Head of caudate nucleus (tissue), 42 donors: ENCODE data around the gene DOCK7.
"Not testable (repeated sequence)": the region's sequence is repeated elsewhere in the genome, so short reads cannot be mapped to it uniquely, and the experiment has no call there.

Experiments
- DNase-seq, 42 donors: peaks; one replicate each; pipeline versions ENCODE4 v3.0.0 to v3.0.0-alpha.2; 2020 to 2021; ENCODE audit warnings: mixed read lengths in 7 of 42
- intact Hi-C: fragments of 100-400 bp; cut with DNase I; formaldehyde crosslinking; loops from one replicate; pipeline ENCODE4 v1.15.0; 2022

The DOCK7 gene

GRCh38 chr1:62687903-62688686 lies at the start of gene DOCK7:
DOCK7 (minus strand) TSS chr1:62688386; CDS start chr1:62688264, 122 bp downstream.
- DNase-seq, result peak; percentile 25 to 92 (median 79)
- intact Hi-C loops, result no loop called here

GRCh38 chr1:62735491-62736171 lies 47.4 kb upstream of the DOCK7 start:
- DNase-seq, result no peak
- intact Hi-C loops, result no loop called here

- intact Hi-C loops, result no loop called here
- no peak for DNase-seq
These were observed 44.1 kb upstream of the DOCK7 start for GRCh38 chr1:62732331-62732730.

- DNase-seq, result no peak
- intact Hi-C loops, result no loop called here
These were observed 40.8 kb upstream of the DOCK7 start for GRCh38 chr1:62728963-62729362.

- intact Hi-C loops, result no loop called here
- DNase-seq, result peak in 4 of 42 donors; percentile 5 to 33 (median 13)
These were observed 39.6 kb upstream of the DOCK7 start for GRCh38 chr1:62727656-62728407.

- intact Hi-C loops, result no loop called here
- DNase-seq, result no peak
These were observed 37.8 kb upstream of the DOCK7 start for GRCh38 chr1:62726011-62726442.

GRCh38 chr1:62725255-62725654 lies 37.1 kb upstream of the DOCK7 start:
- DNase-seq, result peak in 17 of 42 donors; percentile 8 to 70 (median 41)
- intact Hi-C loops, result no loop called here

- DNase-seq, result no peak
- intact Hi-C loops, result no loop called here
These were observed 36.2 kb upstream of the DOCK7 start for GRCh38 chr1:62724430-62724829.

- no peak for DNase-seq
- intact Hi-C loops, result no loop called here
These were observed 35.7 kb upstream of the DOCK7 start for GRCh38 chr1:62723883-62724282.

GRCh38 chr1:62722796-62723195 lies 34.6 kb upstream of the DOCK7 start:
- intact Hi-C loops, result no loop called here
- no peak for DNase-seq

GRCh38 chr1:62720946-62721554 lies 32.9 kb upstream of the DOCK7 start:
- intact Hi-C loops, result no loop called here
- no peak for DNase-seq

GRCh38 chr1:62718400-62718799 lies 30.2 kb upstream of the DOCK7 start:
- intact Hi-C loops, DNase-seq: not testable (repeated sequence)

- DNase-seq, result no peak
- intact Hi-C loops, result no loop called here
These were observed 29.3 kb upstream of the DOCK7 start for GRCh38 chr1:62717483-62717882.

GRCh38 chr1:62716397-62716796 lies 28.2 kb upstream of the DOCK7 start:
- intact Hi-C loops, result no loop called here
- DNase-seq, result no peak

- intact Hi-C loops, result no loop called here
- no peak for DNase-seq
These were observed 24.4 kb upstream of the DOCK7 start for GRCh38 chr1:62712336-62713243.

GRCh38 chr1:62707744-62708120 lies 19.5 kb upstream of the DOCK7 start:
- no peak for DNase-seq
- intact Hi-C loops, result no loop called here

GRCh38 chr1:62706985-62707743 lies 19.0 kb upstream of the DOCK7 start:
- intact Hi-C loops, result no loop called here
- no peak for DNase-seq

- intact Hi-C loops, DNase-seq: not testable (repeated sequence)
These were observed 10.0 kb upstream of the DOCK7 start for GRCh38 chr1:62698161-62698560.
